Vagina (tissue), 2 donors: Measurements from ENCODE around the gene BRIX1.
A peak's percentile ranks its signal among the peaks of the same experiment; 100 is the strongest.

ENCODE experiments used
- CTCF ChIP-seq, 3 experiments: fragments of 450-650 bp in 2 of 3; fragments of 200-600 bp in 1 of 3; sonication (generic) in 1 of 3; IDR thresholded peaks; one replicate each; pipeline ENCODE4 v1.5.1; 2017 to 2019; ENCODE audit warnings: antibody characterized with exemption in 3 of 3, mild to moderate bottlenecking in 2 of 3, moderate library complexity in 2 of 3
- POLR2A ChIP-seq, 2 donors: fragments of 450-650 bp; IDR thresholded peaks; one replicate each; pipeline ENCODE4 v1.6.1; 2017; ENCODE audit warnings: antibody characterized with exemption in 2 of 2, mild to moderate bottlenecking in 2 of 2, moderate library complexity in 2 of 2
- POLR2AphosphoS5 ChIP-seq, 2 donors: sonication (generic); formaldehyde crosslinking; IDR thresholded peaks; one replicate each; pipeline ENCODE4 v1.9.0; 2017; ENCODE audit warnings: antibody characterized with exemption in 2 of 2, mild to moderate bottlenecking in 2 of 2, low read depth in 1 of 2; ENCODE audit not compliant: insufficient read depth in 1 of 2

DNA sequence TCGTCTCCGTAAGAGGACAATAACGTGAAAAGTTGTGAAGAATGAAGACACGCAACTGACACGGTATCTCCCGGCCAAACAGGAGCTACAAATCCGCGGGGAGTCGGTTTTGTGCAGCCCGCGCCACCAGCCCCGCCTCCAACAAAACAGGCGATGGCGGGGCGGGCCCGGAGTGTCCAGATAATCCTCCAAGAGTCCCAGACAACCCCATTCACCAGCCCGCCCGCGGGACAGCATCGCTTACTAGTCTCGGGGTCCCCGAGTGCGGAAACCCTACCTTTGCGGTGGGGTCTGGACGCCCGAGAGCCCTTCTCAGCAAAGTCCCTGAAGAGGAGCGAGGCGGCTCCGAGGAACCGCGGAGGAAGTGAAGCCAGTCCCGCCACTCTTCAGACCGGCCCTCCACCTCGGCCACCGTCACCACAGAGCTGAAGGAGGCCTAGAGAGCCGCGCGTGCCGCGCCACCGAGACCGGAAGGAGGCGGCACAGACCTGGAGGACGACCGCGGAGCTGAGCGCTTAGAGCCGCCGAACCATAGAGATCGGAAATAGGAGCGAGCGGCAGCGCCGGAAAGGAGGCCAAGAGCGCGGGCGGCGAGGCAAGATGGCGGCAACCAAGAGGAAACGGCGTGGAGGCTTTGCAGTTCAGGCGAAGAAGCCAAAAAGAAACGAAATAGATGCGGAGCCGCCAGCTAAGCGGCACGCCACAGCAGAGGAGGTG, at the start of gene BRIX1, which contains the start of gene RAD1:
- TF ChIP-seq CTCF (IDR thresholded peaks at IDR 0.05) (no peak), POLR2A (IDR thresholded peaks at IDR 0.05) (peak in 1 of 2 donors; percentile 62), POLR2AphosphoS5 (IDR thresholded peaks at IDR 0.05; ENCODE audit: insufficient read depth in 1 of 2, low read depth in 1 of 2) (peak; percentile 94 to 95)
